Mesendoderm (in vitro differentiated cells): ENCODE measurements around the gene CARS1.

Source experiments
- DNase-seq: peaks from one replicate; pipeline ENCODE4 v3.0.0; 2013
- H2AK5ac ChIP-seq: 2 replicates; pipeline ENCODE4 v1.6.1; 2013; ENCODE audit warnings: low read length, inconsistent platforms
- H2BK120ac ChIP-seq: 2 replicates; pipeline ENCODE4 v1.6.1; 2013; ENCODE audit warnings: low read depth, mild to moderate bottlenecking, low read length, moderate library complexity, mixed read lengths
- H2BK15ac ChIP-seq: replicated peaks from 2 replicates; pipeline ENCODE4 v1.6.1; 2013; ENCODE audit warnings: low read depth, mild to moderate bottlenecking, moderate library complexity
- H2BK5ac ChIP-seq: 2 replicates; pipeline ENCODE4 v1.6.1; 2013; ENCODE audit warnings: low read length, inconsistent platforms
- H3K18ac ChIP-seq: 2 replicates; pipeline ENCODE4 v1.6.1; 2013; ENCODE audit warnings: mild to moderate bottlenecking, low read length, mixed read lengths
- H3K23ac ChIP-seq: one replicate; pipeline ENCODE4 v1.6.1; 2013; ENCODE audit warnings: low read length
- H3K27ac ChIP-seq: 2 replicates; pipeline ENCODE4 v1.5.1; 2013; ENCODE audit warnings: low read depth, mild to moderate bottlenecking, inconsistent platforms, low read length, moderate library complexity
- H3K27me3 ChIP-seq: 2 replicates; pipeline ENCODE4 v1.6.1; 2013; ENCODE audit warnings: low read length, control low read depth, mild to moderate bottlenecking, inconsistent platforms; ENCODE audit not compliant: insufficient read depth, poor library complexity
- H3K36me3 ChIP-seq: 2 replicates; pipeline ENCODE4 v1.6.1; 2013; ENCODE audit warnings: low read length, inconsistent platforms; ENCODE audit not compliant: control insufficient read depth, insufficient read depth
- H3K4ac ChIP-seq: one replicate; pipeline ENCODE4 v1.6.1; 2013; ENCODE audit warnings: low read depth, mild to moderate bottlenecking, low read length, moderate library complexity
- H3K4me1 ChIP-seq: 2 replicates; pipeline ENCODE4 v1.6.1; 2013; ENCODE audit warnings: low read depth, low read length, inconsistent platforms; ENCODE audit not compliant: control insufficient read depth
- H3K4me2 ChIP-seq: 2 replicates; pipeline ENCODE4 v1.6.1; 2013; ENCODE audit warnings: low read length
- H3K4me3 ChIP-seq: 2 replicates; pipeline ENCODE4 v1.5.1; 2013; ENCODE audit warnings: mild to moderate bottlenecking, low read length
- H3K56ac ChIP-seq: one replicate; pipeline ENCODE4 v1.6.1; 2013; ENCODE audit warnings: low read length
- H3K79me1 ChIP-seq: 2 replicates; pipeline ENCODE4 v1.6.1; 2013; ENCODE audit warnings: low read length, inconsistent platforms
- H3K79me2 ChIP-seq: 2 replicates; pipeline ENCODE4 v1.6.1; 2013; ENCODE audit warnings: mild to moderate bottlenecking, low read length; ENCODE audit not compliant: control insufficient read depth, insufficient read depth
- H3K9ac ChIP-seq: 2 replicates; pipeline ENCODE4 v1.6.1; 2013; ENCODE audit warnings: low read length, inconsistent platforms
- H4K5ac ChIP-seq: one replicate; pipeline ENCODE4 v1.6.1; 2013; ENCODE audit warnings: low read length
- H4K8ac ChIP-seq: one replicate; pipeline ENCODE4 v1.6.1; 2013; ENCODE audit warnings: low read depth, mild to moderate bottlenecking, control low read depth, low read length, moderate library complexity
- WGBS: extraction: QIAGEN DNeasy Blood & Tissue Kit; methylation state at CpG from one replicate; pipeline ENCODE4 v1.1.7; 2013; ENCODE audit warnings: low lambda C conversion rate, missing lambda C conversion rate; ENCODE audit not compliant: insufficient coverage; ENCODE audit errors: extremely low coverage; 5-methylcytosine and 5-hydroxymethylcytosine counted together

The CARS1 gene

DNA sequence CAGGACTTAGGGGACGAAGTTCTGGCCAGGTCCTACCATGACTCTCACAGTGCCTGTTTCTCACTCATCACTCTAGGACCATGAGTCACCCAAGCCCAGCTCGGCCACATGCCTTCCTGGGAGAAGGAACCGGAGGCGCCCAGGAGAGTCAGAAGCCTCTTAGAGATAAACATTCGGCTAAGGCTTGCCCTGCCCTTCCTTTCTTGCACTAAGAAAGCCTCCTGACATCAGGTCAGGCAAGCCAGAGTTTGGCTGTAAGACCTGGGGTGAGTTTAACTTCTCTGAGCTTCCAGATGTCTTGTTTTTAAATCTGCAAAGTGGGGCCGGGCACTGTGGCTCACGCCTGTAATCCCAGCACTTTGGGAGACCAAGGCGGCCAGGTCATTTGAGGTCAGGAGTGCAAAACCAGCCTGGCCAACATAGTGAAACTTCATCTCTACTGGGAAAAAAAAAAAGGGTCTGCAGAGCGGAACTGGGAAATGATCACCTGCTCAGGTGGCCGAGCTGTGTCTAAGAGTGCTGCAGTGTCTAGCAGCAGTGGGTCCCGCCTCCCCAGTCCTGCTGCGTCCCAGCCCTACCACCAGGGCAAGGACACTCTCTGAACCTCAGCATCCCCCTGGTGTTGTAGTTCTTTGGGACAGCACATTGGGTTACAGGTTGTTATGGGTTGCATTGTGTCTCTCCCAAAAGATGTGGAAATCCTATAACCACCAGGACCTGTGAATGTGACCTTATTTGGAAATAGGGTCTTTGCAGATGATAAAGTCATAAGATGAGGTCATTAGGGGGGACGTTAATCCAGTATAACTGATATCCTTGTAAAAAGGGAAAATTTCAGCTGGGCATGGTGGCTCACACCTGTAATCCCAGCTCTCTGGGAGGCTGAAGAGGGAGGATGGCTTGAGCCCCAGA is 1.8 kb upstream of the CARS1 start:
- Histone ChIP-seq H3K23ac (no peak overlapping the region), H3K4ac (no peak overlapping the region), H3K56ac (peak overlapping the region; percentile 60), H2AK5ac (no peak overlapping the region), H2BK15ac (no peak overlapping the region), H3K27ac (no peak overlapping the region), H4K5ac (no peak overlapping the region), H3K27me3 (no peaks in the 10 kb centered on the region), H3K79me2 (peaks cover 30% of the 10 kb centered on the region), H3K18ac (no peak overlapping the region), H2BK120ac (no peak overlapping the region), H3K79me1 (peaks cover 18% of the 10 kb centered on the region), H3K36me3 (peaks cover 1% of the 10 kb centered on the region), H3K4me2 (no peak overlapping the region), H3K4me3 (no peak overlapping the region), H2BK5ac (no peak overlapping the region), H3K4me1 (no peaks in the 10 kb centered on the region), H4K8ac (no peak overlapping the region), H3K9ac (no peak overlapping the region)
- DNase-seq, result peak; percentile 76
- WGBS, result no CpG with 5 or more reads among the region's 13 CpGs

DNA sequence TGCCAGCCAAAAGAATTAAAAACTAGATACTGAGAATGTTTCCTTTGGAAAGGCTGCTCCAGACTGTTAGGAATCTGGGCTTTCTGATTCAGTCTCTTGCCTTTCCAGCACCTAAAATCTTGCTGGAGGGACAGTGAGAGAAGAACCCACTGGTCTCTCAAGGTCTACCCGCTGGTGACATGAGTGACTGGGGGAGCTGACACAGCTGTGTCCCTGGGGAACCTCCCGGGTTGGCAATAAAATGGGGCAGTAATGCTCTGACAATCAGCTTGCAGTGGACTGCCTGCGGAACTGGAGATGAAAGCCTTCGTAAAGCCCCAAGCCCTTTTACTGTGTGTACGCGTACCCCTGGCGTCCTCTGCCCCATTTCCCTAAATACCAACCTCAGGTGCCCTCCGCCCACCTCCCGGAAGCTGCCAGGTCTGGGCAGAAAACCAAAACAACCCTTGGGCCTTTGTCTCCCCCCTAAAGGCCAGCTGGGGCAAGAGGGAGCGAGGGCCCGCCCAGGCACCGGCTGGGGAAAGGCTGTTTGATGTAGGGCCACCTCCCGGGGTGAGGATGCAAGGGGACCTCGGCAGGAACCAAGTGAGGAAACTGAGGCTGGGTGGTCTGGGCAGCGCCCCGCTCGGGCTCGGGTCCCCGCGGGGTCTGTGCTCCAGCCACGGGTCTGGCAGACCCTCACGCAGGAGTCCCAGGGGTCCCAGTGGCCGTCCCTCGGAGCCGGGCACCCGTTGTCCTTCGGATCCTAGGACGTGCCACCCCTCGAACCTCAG is 741 bp downstream of the CARS1 start:
- Histone ChIP-seq H2AK5ac (peak overlapping the region; percentile 23), H4K8ac (no peak overlapping the region), H3K56ac (peak overlapping the region; percentile 93), H3K79me1 (peaks cover 33% of the 10 kb centered on the region), H4K5ac (no peak overlapping the region), H3K9ac (peak overlapping the region; percentile 92), H3K36me3 (peaks cover 4% of the 10 kb centered on the region), H3K79me2 (peaks cover 51% of the 10 kb centered on the region), H3K23ac (no peak overlapping the region), H3K27ac (peak overlapping the region; percentile 50), H3K4me2 (peak overlapping the region; percentile 90), H3K4me1 (peaks cover 3% of the 10 kb centered on the region), H3K4ac (peak overlapping the region; percentile 96), H2BK15ac (no peak overlapping the region), H3K18ac (peak overlapping the region; percentile 70), H3K4me3 (peak overlapping the region; percentile 98), H3K27me3 (no peaks in the 10 kb centered on the region), H2BK120ac (peak overlapping the region; percentile 46), H2BK5ac (no peak overlapping the region)
- WGBS, result no CpG with 5 or more reads among the region's 29 CpGs
- no peak for DNase-seq

DNA sequence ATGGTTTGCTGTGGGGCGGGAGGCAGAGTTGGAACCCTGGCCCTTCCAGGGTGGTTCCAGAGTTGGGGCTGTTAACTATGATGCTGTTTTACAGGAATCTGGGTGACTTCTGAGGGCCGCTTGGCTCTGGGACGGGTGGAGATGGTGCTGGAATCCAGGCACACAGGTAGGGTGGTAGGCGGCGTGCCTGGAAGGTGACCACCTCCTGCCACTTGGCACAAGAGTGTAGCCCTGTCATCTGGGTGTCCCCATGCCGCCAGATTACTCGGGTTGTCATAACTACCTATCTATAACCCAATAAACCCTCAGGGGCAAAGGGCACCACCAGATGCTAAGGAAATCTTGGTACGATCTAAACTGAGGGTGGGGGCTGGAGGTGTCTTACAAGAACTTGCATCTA is 1.3 kb downstream of the CARS1 start:
- no CpG with 5 or more reads among the region's 8 CpGs for WGBS
- no peaks in the 10 kb centered on the region for H3K27me3 ChIP-seq
- peak overlapping the region; percentile 11 for H3K4me2 ChIP-seq
- no peak overlapping the region for H2BK5ac ChIP-seq
- H3K79me2 ChIP-seq, result peaks cover 56% of the 10 kb centered on the region
- no peak overlapping the region for H3K18ac ChIP-seq
- H2AK5ac ChIP-seq, result no peak overlapping the region
- H3K4ac ChIP-seq, result no peak overlapping the region
- no peak overlapping the region for H4K8ac ChIP-seq
- H2BK120ac ChIP-seq, result no peak overlapping the region
- H3K56ac ChIP-seq, result peak overlapping the region; percentile 93
- H3K79me1 ChIP-seq, result peaks cover 34% of the 10 kb centered on the region
- DNase-seq, result no peak
- no peak overlapping the region for H4K5ac ChIP-seq
- peaks cover 4% of the 10 kb centered on the region for H3K36me3 ChIP-seq
- peaks cover 3% of the 10 kb centered on the region for H3K4me1 ChIP-seq
- H3K9ac ChIP-seq, result peak overlapping the region; percentile 92
- H3K23ac ChIP-seq, result peak overlapping the region; percentile 66
- H3K4me3 ChIP-seq, result no peak overlapping the region
- H3K27ac ChIP-seq, result no peak overlapping the region
- no peak overlapping the region for H2BK15ac ChIP-seq

GRCh38 chr11:3052567-3052966 is 4.7 kb downstream of the CARS1 start:
- no peak overlapping the region for H2BK15ac ChIP-seq
- H3K4me2 ChIP-seq, result no peak overlapping the region
- peaks cover 60% of the 10 kb centered on the region for H3K79me1 ChIP-seq
- H2BK5ac ChIP-seq, result no peak overlapping the region
- H3K23ac ChIP-seq, result no peak overlapping the region
- no peak overlapping the region for H3K56ac ChIP-seq
- H4K5ac ChIP-seq, result no peak overlapping the region
- no peak overlapping the region for H3K18ac ChIP-seq
- H3K4ac ChIP-seq, result no peak overlapping the region
- no peak overlapping the region for H2AK5ac ChIP-seq
- H3K4me3 ChIP-seq, result no peak overlapping the region
- H2BK120ac ChIP-seq, result no peak overlapping the region
- H3K36me3 ChIP-seq, result peaks cover 7% of the 10 kb centered on the region
- H3K79me2 ChIP-seq, result peaks cover 89% of the 10 kb centered on the region
- no CpG with 5 or more reads among the region's 11 CpGs for WGBS
- peaks cover 3% of the 10 kb centered on the region for H3K4me1 ChIP-seq
- H4K8ac ChIP-seq, result no peak overlapping the region
- H3K27ac ChIP-seq, result no peak overlapping the region
- peak overlapping the region; percentile 9 for H3K9ac ChIP-seq
- DNase-seq, result no peak
- no peaks in the 10 kb centered on the region for H3K27me3 ChIP-seq

DNA sequence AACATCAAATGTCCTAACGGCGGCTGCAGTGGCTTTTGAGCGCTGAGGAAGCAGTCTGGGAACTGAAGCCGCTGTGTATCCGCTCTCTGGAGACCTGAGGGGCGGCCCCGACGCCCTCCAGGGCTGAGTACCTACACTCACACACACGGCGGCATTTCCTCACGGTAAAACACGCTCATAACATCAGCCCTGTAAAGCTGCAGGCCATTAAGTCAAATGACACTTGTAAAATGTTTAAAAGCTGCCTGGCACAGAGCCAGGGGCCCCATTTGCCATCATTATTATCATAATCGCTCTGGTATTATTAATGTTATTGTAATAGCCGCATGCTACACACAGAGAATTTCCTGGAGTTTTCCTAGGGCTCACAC is 5.1 kb downstream of the CARS1 start:
- Histone ChIP-seq H4K5ac (no peak overlapping the region), H3K18ac (no peak overlapping the region), H3K79me2 (peaks cover 92% of the 10 kb centered on the region), H3K27ac (no peak overlapping the region), H3K9ac (no peak overlapping the region), H3K4me3 (no peak overlapping the region), H4K8ac (no peak overlapping the region), H3K4ac (no peak overlapping the region), H3K23ac (no peak overlapping the region), H2BK15ac (no peak overlapping the region), H3K56ac (no peak overlapping the region), H2BK120ac (no peak overlapping the region), H3K4me1 (peaks cover 3% of the 10 kb centered on the region), H2BK5ac (no peak overlapping the region), H3K4me2 (no peak overlapping the region), H3K36me3 (peaks cover 7% of the 10 kb centered on the region), H2AK5ac (no peak overlapping the region), H3K79me1 (peaks cover 63% of the 10 kb centered on the region), H3K27me3 (no peaks in the 10 kb centered on the region)
- no peak for DNase-seq
- no CpG with 5 or more reads among the region's 14 CpGs for WGBS
